ENCODE data around the gene DIS3. TPM values are rescaled to one million over a fixed set of nuclear protein-coding genes. Genes with fewer than 3 reads are reported as not detected.

Gene DIS3
- total and polyA plus RNA-seq, 2 of the 13 experiments (the other 11 are each of a cell fraction or from before 2014, with no cell fraction given): 13.2 to 35.0 TPM

DNA sequence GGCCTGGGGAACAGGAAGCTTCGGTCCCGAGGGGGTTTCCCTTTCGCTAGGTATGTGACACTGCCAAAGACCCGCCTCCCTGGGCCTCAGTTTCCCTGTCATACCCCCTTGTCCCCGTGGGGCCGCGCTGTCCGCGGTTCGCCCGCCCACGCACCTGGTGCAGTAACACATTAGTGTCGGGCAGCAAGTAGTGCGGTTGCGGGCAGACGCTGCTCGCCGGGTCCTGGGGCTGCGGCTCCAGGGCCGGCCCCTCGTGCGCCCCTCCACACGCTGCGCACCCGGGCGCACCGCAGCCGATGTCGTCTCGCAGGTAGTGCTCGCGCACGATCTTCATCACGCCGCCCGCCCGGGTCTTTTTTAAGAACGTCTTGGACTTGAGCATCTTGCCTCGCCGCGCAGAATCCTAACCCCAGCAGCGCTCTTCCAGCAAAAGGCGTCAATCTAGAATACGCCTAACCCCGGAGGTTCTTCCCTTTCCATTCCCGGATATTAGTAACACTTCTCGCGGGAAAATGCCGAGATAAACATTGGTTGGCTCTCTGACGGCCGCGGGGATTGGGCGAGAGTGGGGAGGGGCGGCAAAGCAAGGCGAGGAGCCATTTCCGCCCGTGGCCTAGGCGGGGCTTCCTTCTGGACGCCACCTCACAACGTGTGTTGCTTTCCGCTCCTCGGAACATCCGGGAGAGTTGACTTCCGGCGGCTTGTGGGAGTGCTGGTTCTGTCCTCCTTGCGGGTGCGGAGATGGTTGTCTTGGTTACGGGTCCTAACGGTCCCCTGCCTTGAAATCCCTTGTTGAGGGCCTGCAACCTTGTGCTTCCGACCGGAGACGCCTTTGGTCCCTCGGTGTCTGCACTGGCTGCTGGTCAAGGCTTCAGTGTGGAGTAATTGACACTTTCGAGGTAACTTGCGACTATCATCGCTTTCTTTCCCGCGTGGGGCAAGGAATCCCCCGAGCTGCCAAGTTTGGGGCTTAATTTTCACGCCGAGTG, at the start of gene DIS3, which contains the start of gene PIBF1 (continued):
- TF ChIP-seq KIAA2018 (CRISPR knock-in tag; IDR thresholded peaks at IDR 0.05; ENCODE audit: borderline replicate concordance) (0 out of 2 replicates have a peak, but pooled peaks have one; percentile 57), CREB3 (CRISPR knock-in tag; IDR thresholded peaks at IDR 0.05) (no peak), HNF1B (CRISPR knock-in tag; IDR thresholded peaks at IDR 0.05) (no peak; the same call in 1 of the 2 replicates), ZFP90 (CRISPR knock-in tag; IDR thresholded peaks at IDR 0.05; ENCODE audit: borderline replicate concordance) (peak; percentile 25; the same call in 1 of the 2 replicates), AKAP8 (CRISPR knock-in tag; IDR thresholded peaks at IDR 0.05) (no peak), SPEN (CRISPR knock-in tag; IDR thresholded peaks at IDR 0.05; ENCODE audit: low read depth) (peak; percentile 84), KMT2A (CRISPR knock-in tag; IDR thresholded peaks at IDR 0.05) (peak; percentile 89), ZNF256 (CRISPR knock-in tag; conservative IDR thresholded peaks at IDR 0.05) (no peak), RBAK (CRISPR knock-in tag; IDR thresholded peaks at IDR 0.05) (no peak), BATF2 (CRISPR knock-in tag; IDR thresholded peaks at IDR 0.05) (no peak)
- TF ChIP-seq, protein P1, sequence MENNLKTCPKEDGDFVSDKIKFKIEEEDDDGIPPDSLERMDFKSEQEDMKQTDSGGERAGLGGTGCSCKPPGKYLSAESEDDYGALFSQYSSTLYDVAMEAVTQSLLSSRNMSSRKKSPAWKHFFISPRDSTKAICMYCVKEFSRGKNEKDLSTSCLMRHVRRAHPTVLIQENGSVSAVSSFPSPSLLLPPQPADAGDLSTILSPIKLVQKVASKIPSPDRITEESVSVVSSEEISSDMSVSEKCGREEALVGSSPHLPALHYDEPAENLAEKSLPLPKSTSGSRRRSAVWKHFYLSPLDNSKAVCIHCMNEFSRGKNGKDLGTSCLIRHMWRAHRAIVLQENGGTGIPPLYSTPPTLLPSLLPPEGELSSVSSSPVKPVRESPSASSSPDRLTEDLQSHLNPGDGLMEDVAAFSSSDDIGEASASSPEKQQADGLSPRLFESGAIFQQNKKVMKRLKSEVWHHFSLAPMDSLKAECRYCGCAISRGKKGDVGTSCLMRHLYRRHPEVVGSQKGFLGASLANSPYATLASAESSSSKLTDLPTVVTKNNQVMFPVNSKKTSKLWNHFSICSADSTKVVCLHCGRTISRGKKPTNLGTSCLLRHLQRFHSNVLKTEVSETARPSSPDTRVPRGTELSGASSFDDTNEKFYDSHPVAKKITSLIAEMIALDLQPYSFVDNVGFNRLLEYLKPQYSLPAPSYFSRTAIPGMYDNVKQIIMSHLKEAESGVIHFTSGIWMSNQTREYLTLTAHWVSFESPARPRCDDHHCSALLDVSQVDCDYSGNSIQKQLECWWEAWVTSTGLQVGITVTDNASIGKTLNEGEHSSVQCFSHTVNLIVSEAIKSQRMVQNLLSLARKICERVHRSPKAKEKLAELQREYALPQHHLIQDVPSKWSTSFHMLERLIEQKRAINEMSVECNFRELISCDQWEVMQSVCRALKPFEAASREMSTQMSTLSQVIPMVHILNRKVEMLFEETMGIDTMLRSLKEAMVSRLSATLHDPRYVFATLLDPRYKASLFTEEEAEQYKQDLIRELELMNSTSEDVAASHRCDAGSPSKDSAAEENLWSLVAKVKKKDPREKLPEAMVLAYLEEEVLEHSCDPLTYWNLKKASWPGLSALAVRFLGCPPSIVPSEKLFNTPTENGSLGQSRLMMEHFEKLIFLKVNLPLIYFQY (CRISPR knock-in tag; IDR thresholded peaks at IDR 0.05; ENCODE audit: borderline replicate concordance): peak; percentile 35; the same call in 1 of the 2 replicates

Measured in HepG2 (cell line).